Peyer's patch (tissue), 4 donors: ENCODE data around the gene ADNP2. TPM values are rescaled to one million over a fixed set of nuclear protein-coding genes. Genes with fewer than 3 reads are reported as not detected.

Source experiments
- DNase-seq, 3 donors: peaks; one replicate each; pipeline ENCODE4 v3.0.0-alpha.2; 2017 to 2019
- H3K27ac ChIP-seq, 4 donors: fragments of 200-600 bp; sonication (generic); one replicate each; pipeline ENCODE4 v1.5.1; 2016 to 2019
- H3K27me3 ChIP-seq, 2 donors: fragments of 200-600 bp; sonication (generic); one replicate each; pipeline ENCODE4 v1.5.1; 2019
- H3K36me3 ChIP-seq, 3 donors: fragments of 200-600 bp; sonication (generic); one replicate each; pipeline ENCODE4 v1.5.1; 2016 to 2019
- H3K4me1 ChIP-seq, 4 donors: fragments of 200-600 bp; sonication (generic); one replicate each; pipeline ENCODE4 v1.5.1; 2016 to 2019
- H3K4me3 ChIP-seq, 4 donors: fragments of 200-600 bp; sonication (generic); 1 replicate in 3 of 4; 2 replicates in 1 of 4; pipeline ENCODE4 v1.5.1; 2016 to 2019; ENCODE audit warnings: mild to moderate bottlenecking in 1 of 4
- H3K9me3 ChIP-seq, 4 donors: fragments of 200-600 bp; sonication (generic); one replicate each; pipeline ENCODE4 v1.5.1; 2016 to 2019; ENCODE audit warnings: mild to moderate bottlenecking in 1 of 4
- POLR2A ChIP-seq, 2 donors: fragments of 450-650 bp; IDR thresholded peaks; one replicate each; pipeline ENCODE4 v1.5.1; 2017; ENCODE audit warnings: antibody characterized with exemption in 2 of 2, mild to moderate bottlenecking in 2 of 2, moderate library complexity in 2 of 2
- total RNA-seq, 4 donors: library from RNA; depleted of rRNA; stranded (reverse); fragments of >200 nt; gene quantifications; one replicate each; pipeline ENCODE4 v1.1.0, GENCODE V29; 2016
- TF ChIP-seq, protein P1 (sequence below), 6 experiments: fragments of 450-650 bp in 4 of 6; fragments of 200-600 bp in 2 of 6; sonication (generic) in 1 of 6; IDR thresholded peaks; one replicate each; pipeline ENCODE4 v1.5.1; 2017 to 2019; ENCODE audit warnings: antibody characterized with exemption in 6 of 6, mild to moderate bottlenecking in 3 of 6, moderate library complexity in 1 of 6

The ADNP2 gene
- total RNA-seq, 4 donors from 2014 or later: 18.9 to 26.7 (median 24.0) TPM

GRCh38 chr18:80189531-80189865, 80.4 kb downstream of the ADNP2 start:
- TF ChIP-seq POLR2A (IDR thresholded peaks at IDR 0.05): no peak
- TF ChIP-seq, protein P1, sequence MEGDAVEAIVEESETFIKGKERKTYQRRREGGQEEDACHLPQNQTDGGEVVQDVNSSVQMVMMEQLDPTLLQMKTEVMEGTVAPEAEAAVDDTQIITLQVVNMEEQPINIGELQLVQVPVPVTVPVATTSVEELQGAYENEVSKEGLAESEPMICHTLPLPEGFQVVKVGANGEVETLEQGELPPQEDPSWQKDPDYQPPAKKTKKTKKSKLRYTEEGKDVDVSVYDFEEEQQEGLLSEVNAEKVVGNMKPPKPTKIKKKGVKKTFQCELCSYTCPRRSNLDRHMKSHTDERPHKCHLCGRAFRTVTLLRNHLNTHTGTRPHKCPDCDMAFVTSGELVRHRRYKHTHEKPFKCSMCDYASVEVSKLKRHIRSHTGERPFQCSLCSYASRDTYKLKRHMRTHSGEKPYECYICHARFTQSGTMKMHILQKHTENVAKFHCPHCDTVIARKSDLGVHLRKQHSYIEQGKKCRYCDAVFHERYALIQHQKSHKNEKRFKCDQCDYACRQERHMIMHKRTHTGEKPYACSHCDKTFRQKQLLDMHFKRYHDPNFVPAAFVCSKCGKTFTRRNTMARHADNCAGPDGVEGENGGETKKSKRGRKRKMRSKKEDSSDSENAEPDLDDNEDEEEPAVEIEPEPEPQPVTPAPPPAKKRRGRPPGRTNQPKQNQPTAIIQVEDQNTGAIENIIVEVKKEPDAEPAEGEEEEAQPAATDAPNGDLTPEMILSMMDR (IDR thresholded peaks at IDR 0.05): no peak
- no peaks in the 10 kb centered on the region for H3K36me3 ChIP-seq
- H3K27ac ChIP-seq: no peak overlapping the region
- no peaks in the 10 kb centered on the region for H3K27me3 ChIP-seq
- no peaks in the 10 kb centered on the region for H3K4me1 ChIP-seq
- no peak overlapping the region for H3K4me3 ChIP-seq
- no peak for DNase-seq
- no peaks in the 10 kb centered on the region for H3K9me3 ChIP-seq

Other genes with a start within 250 kb of the ADNP2 start
- gene SLC66A2, start 157.6 kb upstream of the ADNP2 start, total RNA-seq: 10 to 100 TPM; 28.0 to 41.4 (median 34.9) TPM
- 10 to 100 TPM; 14.9 to 64.9 (median 47.8) TPM for gene HSBP1L1, start 144.6 kb upstream of the ADNP2 start, total RNA-seq
- 10 to 100 TPM; 14.0 to 44.5 (median 19.4) TPM for gene TXNL4A, start 120.7 kb upstream of the ADNP2 start, total RNA-seq
- 10 to 100 TPM in 2 of 4 donors, 1 to 10 TPM in 2; 2.5 to 20.8 (median 13.6) TPM for gene RBFA, start 74.8 kb upstream of the ADNP2 start, total RNA-seq
- 1 to 10 TPM; 2.5 to 6.6 (median 3.6) TPM for gene PARD6G, start 138.3 kb downstream of the ADNP2 start, total RNA-seq